ENCODE results near the gene PKDCC. TPM values are rescaled to one million over a fixed set of nuclear protein-coding genes. Genes with fewer than 3 reads are reported as not detected.

PKDCC gene
- total RNA-seq, 4 donors from 2014 or later, result 152 to 246 (median 186) TPM

GRCh38 chr2:42036940-42037339, 10.9 kb upstream of the PKDCC start:
- Histone ChIP-seq H3K9me3 (no peaks in the 10 kb centered on the region), H3K4me1 (no peaks in the 10 kb centered on the region), H3K27ac (no peak overlapping the region), H3K36me3 (no peaks in the 10 kb centered on the region), H3K27me3 (no peaks in the 10 kb centered on the region), H3K4me3 (no peak overlapping the region)
- TF ChIP-seq CTCF (IDR thresholded peaks at IDR 0.05 in 4 of 5, conservative IDR thresholded peaks at IDR 0.05 in 1 of 5) (no peak), POLR2A (IDR thresholded peaks at IDR 0.05) (no peak)
- ATAC-seq (no peak), DNase-seq (no peak)
- intact Hi-C loops (cut with DNase I; ENCODE audit: low total_unique reads), result no loop called here
- in situ Hi-C loops (cut with MboI; ENCODE audit: low sequenced_read_pairs in 4 of 4), result no loop called here

- H3K27ac ChIP-seq, result no peak overlapping the region
- H3K4me1 ChIP-seq, result peaks cover 0 to under 1% of the 10 kb centered on the region in 2 donors
- H3K27me3 ChIP-seq, result no peaks in the 10 kb centered on the region
- DNase-seq, result no peak
- no peak overlapping the region for H3K4me3 ChIP-seq
- H3K9me3 ChIP-seq, result no peaks in the 10 kb centered on the region
- in situ Hi-C loops (cut with MboI; ENCODE audit: low sequenced_read_pairs in 4 of 4) (no loop called here), intact Hi-C loops (cut with DNase I; ENCODE audit: low total_unique reads) (no loop called here)
- no peak for ATAC-seq
- no peaks in the 10 kb centered on the region for H3K36me3 ChIP-seq
- no peak for TF ChIP-seq POLR2A (IDR thresholded peaks at IDR 0.05)
- TF ChIP-seq CTCF (IDR thresholded peaks at IDR 0.05 in 4 of 5, conservative IDR thresholded peaks at IDR 0.05 in 1 of 5), result no peak
Observed at GRCh38 chr2:42040643-42041278, 7.1 kb upstream of the PKDCC start.

DNA sequence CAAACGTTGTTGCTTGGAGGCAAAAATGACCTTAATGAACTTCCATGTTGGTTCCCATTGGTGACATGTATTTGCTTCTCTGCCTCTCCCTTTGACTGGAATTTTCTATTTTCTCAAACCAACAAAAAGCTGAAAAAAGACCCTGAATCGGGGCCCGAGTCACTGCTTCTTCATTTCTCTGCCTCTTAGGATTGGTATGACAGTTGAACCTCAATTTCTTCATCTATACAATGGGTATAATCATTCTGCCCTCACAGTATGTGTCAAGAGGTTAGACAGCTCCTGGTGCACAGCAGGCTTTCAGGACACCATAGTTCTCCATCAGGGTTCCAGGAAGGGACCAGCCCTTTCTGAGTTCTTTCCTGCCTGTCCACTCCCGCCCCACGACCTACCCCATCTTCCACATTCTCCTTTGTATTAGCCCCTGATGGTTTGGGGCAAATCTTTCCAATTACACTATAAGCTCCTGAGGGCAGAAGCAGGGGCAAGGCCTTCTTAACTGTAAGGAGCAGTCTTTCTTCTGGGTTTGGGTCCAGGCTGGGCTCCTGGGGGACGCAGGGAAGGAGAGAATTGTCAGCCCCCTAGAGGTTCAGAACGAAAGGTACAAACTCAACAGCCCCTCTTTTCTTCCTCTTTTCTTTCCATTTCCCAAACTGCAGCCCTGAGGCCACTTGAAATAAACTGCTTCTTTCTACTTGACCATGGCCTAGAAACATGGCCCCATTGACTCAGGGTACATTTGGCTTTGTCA, 6.3 kb upstream of the PKDCC start:
- intact Hi-C loops (cut with DNase I; ENCODE audit: low total_unique reads), result no loop called here
- in situ Hi-C loops (cut with MboI; ENCODE audit: low sequenced_read_pairs in 4 of 4), result no loop called here
- DNase-seq (no peak), ATAC-seq (no peak)
- H3K27ac ChIP-seq, result no peak overlapping the region
- TF ChIP-seq CTCF (IDR thresholded peaks at IDR 0.05 in 4 of 5, conservative IDR thresholded peaks at IDR 0.05 in 1 of 5) (no peak), POLR2A (IDR thresholded peaks at IDR 0.05) (no peak)
- no peaks in the 10 kb centered on the region for H3K36me3 ChIP-seq
- H3K9me3 ChIP-seq, result no peaks in the 10 kb centered on the region
- H3K27me3 ChIP-seq, result no peaks in the 10 kb centered on the region
- H3K4me1 ChIP-seq, result peaks cover 0 to 7% of the 10 kb centered on the region in 2 donors
- H3K4me3 ChIP-seq, result no peak overlapping the region

DNA sequence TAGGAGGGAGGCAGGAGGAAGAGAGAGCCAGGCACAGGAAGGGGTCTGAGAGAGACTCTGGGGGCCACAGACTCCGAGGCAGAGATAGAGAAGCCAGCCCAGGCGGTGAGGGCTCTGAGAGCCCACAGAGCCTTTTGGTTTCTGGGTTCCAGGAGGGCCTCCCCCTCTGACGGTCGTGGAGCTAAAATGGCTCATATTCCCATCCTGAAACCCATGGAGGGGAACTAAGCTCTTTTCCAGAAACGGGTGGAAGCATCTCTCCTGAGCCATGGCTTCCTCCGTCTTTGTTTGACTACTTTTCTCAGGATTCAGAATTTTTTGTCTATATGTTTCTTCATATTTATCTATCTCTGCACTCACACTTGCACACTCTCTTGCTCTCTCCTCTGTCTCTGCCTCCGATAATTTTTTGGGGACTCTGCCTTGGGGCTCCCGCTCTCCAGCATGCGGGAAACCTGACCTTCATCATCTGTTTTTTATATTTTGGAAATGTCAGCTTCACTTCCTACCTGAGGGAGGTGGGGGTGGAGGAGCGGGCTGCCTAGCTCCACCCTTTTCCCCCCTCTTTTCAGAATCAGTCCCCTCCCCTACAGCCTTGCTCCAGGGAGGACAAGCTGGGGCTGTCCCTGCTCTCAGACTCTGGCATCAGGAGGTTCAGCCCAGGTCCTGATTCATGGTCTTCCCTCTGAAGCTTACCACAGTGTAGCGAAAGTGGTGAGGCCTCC, 5.0 kb upstream of the PKDCC start:
- ATAC-seq, result no peak
- H3K9me3 ChIP-seq, result no peaks in the 10 kb centered on the region
- TF ChIP-seq CTCF (IDR thresholded peaks at IDR 0.05 in 4 of 5, conservative IDR thresholded peaks at IDR 0.05 in 1 of 5) (no peak), POLR2A (IDR thresholded peaks at IDR 0.05) (no peak)
- DNase-seq, result no peak
- H3K4me1 ChIP-seq, result peaks cover 0 to 13% of the 10 kb centered on the region in 2 donors
- no peaks in the 10 kb centered on the region for H3K27me3 ChIP-seq
- intact Hi-C loops (cut with DNase I; ENCODE audit: low total_unique reads), result no loop called here
- no peak overlapping the region for H3K4me3 ChIP-seq
- in situ Hi-C loops (cut with MboI; ENCODE audit: low sequenced_read_pairs in 4 of 4), result no loop called here
- H3K36me3 ChIP-seq, result no peaks in the 10 kb centered on the region
- no peak overlapping the region for H3K27ac ChIP-seq
